ENCODE results near the gene SNRPA.

The SNRPA gene

GRCh38 chr19:40791996-40792395 lies 41.0 kb downstream of the SNRPA start:
- no peak for TF ChIP-seq GATA2 (IDR thresholded peaks at IDR 0.05; ENCODE audit: low read depth, low read length)
- no peak for TF ChIP-seq GATA3 (IDR thresholded peaks at IDR 0.05; ENCODE audit: low read depth, low read length)

DNA sequence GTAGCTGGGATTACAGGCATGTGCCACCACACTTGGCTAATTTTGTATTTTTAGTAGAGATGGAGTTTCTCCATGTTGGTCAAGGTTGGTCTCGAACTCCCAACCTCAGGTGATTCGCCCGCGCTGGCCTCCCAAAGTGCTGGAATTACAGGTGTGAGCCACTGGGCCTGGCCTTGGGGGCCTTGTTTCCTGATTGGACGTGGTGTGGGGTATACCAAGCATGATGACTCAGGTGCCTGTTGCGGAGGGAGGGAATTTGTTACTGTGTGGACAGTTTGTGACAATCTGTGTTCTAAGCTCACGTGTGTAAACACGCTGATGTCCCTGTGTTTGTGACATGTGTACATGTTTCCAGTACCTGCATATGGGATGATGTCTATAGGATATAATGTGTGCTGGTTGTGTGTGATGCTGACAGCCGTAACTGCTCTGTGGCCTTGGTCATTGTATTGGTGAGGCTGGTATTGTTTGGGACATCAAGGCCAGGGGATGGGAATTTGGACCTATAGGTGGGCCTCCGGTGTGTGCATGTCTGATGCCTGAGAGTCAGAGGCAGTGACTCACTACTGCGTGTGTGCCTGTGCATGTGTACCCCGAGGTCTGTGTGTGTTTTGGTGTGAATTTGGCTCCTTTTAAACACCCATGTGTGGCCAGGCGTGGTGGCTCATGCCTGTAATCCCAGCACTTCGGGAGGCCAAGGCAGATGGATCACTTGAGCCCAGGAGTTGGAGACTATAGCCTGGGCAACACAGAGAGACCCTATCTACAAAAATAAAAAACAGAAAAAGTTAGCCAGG lies 46.4 kb downstream of the SNRPA start:
- TF ChIP-seq GATA2 (IDR thresholded peaks at IDR 0.05; ENCODE audit: low read depth, low read length), result no peak
- TF ChIP-seq GATA3 (IDR thresholded peaks at IDR 0.05; ENCODE audit: low read depth, low read length), result no peak

- TF ChIP-seq GATA3 (IDR thresholded peaks at IDR 0.05; ENCODE audit: low read depth, low read length), result no peak
- TF ChIP-seq GATA2 (IDR thresholded peaks at IDR 0.05; ENCODE audit: low read depth, low read length), result peak; percentile 53
Measured at GRCh38 chr19:40797963-40798682, 47.1 kb downstream of the SNRPA start.

DNA sequence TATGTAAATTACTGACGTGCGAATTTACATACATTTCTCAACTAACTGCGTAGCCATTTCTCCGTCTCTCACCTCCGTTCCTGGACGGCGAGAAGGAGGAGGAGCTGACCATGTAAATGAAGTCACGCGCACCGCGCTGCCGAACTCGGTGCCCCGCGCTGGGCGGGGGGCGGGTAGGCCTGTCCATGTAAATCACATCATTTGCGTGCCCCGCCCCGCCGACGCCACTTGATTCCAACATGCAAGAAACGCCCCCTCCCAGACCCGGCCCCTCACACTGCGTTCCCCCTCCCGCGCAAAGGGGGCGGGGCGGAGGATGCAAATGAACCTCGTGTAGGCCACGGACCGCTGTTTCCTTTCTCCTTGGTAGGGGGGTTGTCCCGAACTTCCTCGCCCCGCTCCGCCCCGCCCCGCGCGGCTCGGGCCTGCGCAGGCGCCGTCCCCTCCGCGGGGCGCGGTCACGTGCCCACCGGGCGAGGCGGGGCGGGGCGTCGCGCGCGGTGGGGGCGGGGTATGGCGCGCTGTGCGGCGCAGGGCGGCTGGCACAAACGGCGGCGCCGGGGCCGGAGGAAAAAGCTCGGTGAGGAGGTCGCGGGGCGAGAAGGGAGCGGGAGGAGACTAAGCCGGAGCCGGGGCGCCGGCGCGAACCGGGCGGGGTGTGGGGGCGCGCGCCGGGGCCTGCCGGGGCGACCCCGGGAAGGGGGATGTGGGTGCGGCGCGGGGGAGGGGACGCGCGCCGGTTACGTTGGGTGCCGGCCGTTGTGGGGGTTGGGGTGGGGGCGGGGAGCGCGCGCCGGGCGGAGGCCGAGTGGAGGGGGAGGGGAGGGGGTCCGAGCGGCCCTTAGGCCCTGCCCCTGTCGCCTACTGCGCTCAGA lies 47.9 kb downstream of the SNRPA start, which contains the start of gene EGLN2:
TSS of gene EGLN2 (plus strand) at position 509 of the 875 bp plus-strand sequence. CDS start 1,382 bp downstream, outside the sequence.
- TF ChIP-seq GATA2 (IDR thresholded peaks at IDR 0.05; ENCODE audit: low read depth, low read length) (no peak), GATA3 (IDR thresholded peaks at IDR 0.05; ENCODE audit: low read depth, low read length) (no peak)

GRCh38 chr19:40799558-40800338 lies 48.7 kb downstream of the SNRPA start:
- TF ChIP-seq GATA3 (IDR thresholded peaks at IDR 0.05; ENCODE audit: low read depth, low read length) (no peak), GATA2 (IDR thresholded peaks at IDR 0.05; ENCODE audit: low read depth, low read length) (no peak)

DNA sequence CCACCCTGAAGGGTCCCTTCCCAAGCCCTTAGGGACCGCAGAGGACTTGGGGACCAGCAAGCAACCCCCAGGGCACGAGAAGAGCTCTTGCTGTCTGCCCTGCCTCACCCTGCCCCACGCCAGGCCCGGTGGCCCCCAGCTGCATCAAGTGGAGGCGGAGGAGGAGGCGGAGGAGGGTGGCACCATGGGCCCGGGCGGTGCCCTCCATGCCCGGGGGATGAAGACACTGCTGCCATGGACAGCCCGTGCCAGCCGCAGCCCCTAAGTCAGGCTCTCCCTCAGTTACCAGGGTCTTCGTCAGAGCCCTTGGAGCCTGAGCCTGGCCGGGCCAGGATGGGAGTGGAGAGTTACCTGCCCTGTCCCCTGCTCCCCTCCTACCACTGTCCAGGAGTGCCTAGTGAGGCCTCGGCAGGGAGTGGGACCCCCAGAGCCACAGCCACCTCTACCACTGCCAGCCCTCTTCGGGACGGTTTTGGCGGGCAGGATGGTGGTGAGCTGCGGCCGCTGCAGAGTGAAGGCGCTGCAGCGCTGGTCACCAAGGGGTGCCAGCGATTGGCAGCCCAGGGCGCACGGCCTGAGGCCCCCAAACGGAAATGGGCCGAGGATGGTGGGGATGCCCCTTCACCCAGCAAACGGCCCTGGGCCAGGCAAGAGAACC lies 49.5 kb downstream of the SNRPA start:
- no peak for TF ChIP-seq GATA2 (IDR thresholded peaks at IDR 0.05; ENCODE audit: low read depth, low read length)
- TF ChIP-seq GATA3 (IDR thresholded peaks at IDR 0.05; ENCODE audit: low read depth, low read length), result no peak

DNA sequence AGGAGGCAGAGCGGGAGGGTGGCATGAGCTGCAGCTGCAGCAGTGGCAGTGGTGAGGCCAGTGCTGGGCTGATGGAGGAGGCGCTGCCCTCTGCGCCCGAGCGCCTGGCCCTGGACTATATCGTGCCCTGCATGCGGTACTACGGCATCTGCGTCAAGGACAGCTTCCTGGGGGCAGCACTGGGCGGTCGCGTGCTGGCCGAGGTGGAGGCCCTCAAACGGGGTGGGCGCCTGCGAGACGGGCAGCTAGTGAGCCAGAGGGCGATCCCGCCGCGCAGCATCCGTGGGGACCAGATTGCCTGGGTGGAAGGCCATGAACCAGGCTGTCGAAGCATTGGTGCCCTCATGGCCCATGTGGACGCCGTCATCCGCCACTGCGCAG lies 50.0 kb downstream of the SNRPA start:
- TF ChIP-seq GATA2 (IDR thresholded peaks at IDR 0.05; ENCODE audit: low read depth, low read length) (no peak), GATA3 (IDR thresholded peaks at IDR 0.05; ENCODE audit: low read depth, low read length) (no peak)

- TF ChIP-seq GATA3 (IDR thresholded peaks at IDR 0.05; ENCODE audit: low read depth, low read length) (no peak), GATA2 (IDR thresholded peaks at IDR 0.05; ENCODE audit: low read depth, low read length) (no peak)
Measured at GRCh38 chr19:40801426-40802299, 50.7 kb downstream of the SNRPA start.

DNA sequence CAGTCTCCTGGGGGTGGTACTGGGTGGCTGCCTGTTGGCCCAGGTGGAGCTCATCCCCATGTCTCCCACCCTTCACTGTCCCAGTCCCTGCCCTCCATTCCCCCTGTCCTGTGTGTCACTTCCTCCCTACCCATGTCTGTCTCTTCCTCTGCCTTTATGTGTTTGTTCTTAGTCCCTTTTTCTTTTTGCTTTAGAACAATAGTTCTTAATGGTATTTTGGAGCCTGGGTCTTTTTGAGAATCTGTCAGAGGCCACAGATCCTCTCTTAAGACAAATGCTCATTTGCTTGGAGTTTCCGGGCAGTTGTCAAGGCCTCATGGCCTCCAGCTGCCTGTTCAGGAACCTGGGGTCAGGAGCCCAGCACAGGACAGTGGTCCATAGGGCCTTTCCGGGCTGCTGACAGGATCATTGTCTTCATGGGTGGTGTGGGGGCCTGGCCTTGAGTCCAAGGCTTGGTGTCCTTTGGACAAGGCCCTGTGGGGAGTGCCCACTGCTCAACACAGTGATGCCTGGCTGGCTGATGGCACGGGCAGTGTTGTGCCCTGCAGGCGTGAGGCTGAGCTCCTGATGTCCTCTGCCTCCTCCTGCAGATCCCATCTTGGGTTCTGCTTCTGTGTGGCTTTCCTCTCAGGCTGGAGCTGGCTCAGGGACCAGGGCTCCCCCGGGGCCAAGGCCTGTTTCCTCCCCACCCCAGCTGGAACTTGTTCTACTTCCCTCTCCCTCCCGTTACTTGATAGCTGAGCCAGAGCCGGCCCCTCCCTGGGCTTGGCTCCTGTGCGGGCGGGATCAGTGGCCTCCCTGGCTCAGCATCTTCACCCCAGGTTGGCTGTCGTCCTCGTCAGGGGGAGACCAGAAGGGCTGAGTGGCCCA lies 51.5 kb downstream of the SNRPA start:
- TF ChIP-seq GATA3 (IDR thresholded peaks at IDR 0.05; ENCODE audit: low read depth, low read length), result no peak
- no peak for TF ChIP-seq GATA2 (IDR thresholded peaks at IDR 0.05; ENCODE audit: low read depth, low read length)

DNA sequence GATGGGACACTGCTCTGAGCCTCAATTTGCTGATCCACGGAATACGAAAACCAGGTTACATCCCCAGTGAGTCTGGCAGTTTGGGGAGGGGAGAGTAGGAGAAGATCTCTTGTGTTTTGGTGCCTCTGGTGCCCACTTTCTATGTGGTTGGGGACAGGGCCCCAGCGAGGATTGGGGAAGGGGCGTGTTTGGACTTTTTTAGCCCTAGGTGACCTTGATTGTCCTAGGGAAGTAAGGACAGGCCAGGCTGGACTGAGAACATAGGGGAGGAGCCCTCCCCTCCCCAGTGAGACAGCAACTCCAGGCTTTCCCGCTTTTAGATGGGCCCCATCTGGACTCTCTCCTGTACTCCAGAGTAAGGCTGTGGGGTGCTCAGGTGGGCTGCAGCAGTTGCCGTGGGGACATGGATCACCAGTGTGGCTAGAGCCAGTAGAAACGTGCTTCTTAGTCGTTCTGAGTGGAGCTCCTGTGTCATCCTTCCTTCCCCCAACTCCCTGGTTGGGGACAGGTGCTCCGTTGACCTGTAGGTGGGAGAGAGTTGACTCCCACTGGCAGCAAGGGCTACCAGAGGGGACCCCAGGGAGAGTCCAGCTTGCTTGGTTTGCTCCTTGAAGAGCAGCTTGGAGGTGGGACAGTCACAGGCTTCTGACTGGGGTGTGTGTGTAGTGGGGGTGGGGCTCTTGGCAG lies 52.3 kb downstream of the SNRPA start:
- no peak for TF ChIP-seq GATA2 (IDR thresholded peaks at IDR 0.05; ENCODE audit: low read depth, low read length)
- no peak for TF ChIP-seq GATA3 (IDR thresholded peaks at IDR 0.05; ENCODE audit: low read depth, low read length)

Data from SH-SY5Y (cell line).